Measurements from ENCODE around the gene PSMB3. TPM values are rescaled to one million over a fixed set of nuclear protein-coding genes. Genes with fewer than 3 reads are reported as not detected.
A peak's percentile ranks its signal among the peaks of the same experiment; 100 is the strongest.

PSMB3 gene
- total and polyA plus RNA-seq, 9 of the 15 experiments (the other 6 are each of a cell fraction or from before 2014, with no cell fraction given): 460 to 2,775 (median 574) TPM

DNA sequence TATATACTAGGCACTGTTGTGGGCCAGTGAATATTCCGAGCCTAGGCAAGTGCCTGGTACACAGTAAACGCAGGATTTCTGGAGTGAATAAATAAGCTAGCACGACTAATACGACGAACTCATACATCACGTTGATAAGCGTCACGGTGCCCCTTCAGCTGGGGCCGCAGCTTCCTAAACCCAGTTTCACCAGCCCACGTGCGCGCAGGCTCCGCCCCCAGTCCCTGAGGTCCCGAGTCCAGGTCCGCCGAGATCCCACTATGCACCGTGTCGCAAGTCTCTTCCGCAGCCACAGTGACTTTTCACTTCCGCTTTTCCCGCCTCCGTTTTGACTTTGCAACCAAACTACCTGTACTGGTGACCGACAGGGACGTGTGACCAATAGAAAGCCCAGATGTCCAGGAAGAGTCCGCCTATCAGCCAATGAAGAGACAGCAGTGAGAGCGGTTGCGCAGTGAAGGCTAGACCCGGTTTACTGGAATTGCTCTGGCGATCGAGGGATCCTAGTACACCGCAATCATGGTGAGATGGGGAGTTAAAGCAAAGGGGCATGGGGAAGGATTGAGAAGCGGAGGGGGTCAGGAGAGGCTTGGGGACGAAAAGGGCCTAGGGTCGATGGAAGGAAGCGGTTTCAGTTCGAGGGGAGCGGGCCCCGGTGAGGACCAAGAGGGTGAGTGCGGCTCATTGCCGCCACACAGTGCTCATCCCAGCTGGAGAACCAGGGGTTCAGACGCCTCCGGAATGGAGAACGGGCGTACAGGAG, at the start of gene PSMB3 (continued):
- TF ChIP-seq KAT7 (CRISPR knock-in tag; IDR thresholded peaks at IDR 0.05; ENCODE audit: borderline replicate concordance): no peak
- no peak for TF ChIP-seq JUNB (CRISPR knock-in tag; conservative IDR thresholded peaks at IDR 0.05)
- TF ChIP-seq, protein P1, sequence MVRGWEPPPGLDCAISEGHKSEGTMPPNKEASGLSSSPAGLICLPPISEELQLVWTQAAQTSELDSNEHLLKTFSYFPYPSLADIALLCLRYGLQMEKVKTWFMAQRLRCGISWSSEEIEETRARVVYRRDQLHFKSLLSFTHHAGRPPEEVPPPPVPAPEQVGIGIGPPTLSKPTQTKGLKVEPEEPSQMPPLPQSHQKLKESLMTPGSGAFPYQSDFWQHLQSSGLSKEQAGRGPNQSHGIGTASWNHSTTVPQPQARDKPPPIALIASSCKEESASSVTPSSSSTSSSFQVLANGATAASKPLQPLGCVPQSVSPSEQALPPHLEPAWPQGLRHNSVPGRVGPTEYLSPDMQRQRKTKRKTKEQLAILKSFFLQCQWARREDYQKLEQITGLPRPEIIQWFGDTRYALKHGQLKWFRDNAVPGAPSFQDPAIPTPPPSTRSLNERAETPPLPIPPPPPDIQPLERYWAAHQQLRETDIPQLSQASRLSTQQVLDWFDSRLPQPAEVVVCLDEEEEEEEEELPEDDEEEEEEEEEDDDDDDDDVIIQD (CRISPR knock-in tag; IDR thresholded peaks at IDR 0.05): no peak
- TF ChIP-seq ZNF280B (CRISPR knock-in tag; IDR thresholded peaks at IDR 0.05): no peak
- no peak for TF ChIP-seq SAFB2 (IDR thresholded peaks at IDR 0.05; ENCODE audit: borderline replicate concordance, low read depth, low read length, severe bottlenecking)
- no peak for TF ChIP-seq BMI1 (IDR thresholded peaks at IDR 0.05; ENCODE audit: low read length)
- TF ChIP-seq NONO (IDR thresholded peaks at IDR 0.05; ENCODE audit: low read depth in 2 of 2, low read length in 1 of 2): no peak
- TF ChIP-seq CHD4 (IDR thresholded peaks at IDR 0.05; ENCODE audit: insufficient read depth, insufficient replicate concordance, low read depth, low read length, poor library complexity, severe bottlenecking): no peak
- TF ChIP-seq KHSRP (IDR thresholded peaks at IDR 0.05): no peak
- peak; percentile 80 for TF ChIP-seq RAD51 (IDR thresholded peaks at IDR 0.05; ENCODE audit: borderline replicate concordance, low read depth)
- TF ChIP-seq ESRRA (IDR thresholded peaks at IDR 0.05; ENCODE audit: borderline replicate concordance, low read depth): peak; percentile 61; the same call in 1 of the 2 replicates
- TF ChIP-seq ZFP30 (CRISPR knock-in tag; IDR thresholded peaks at IDR 0.05; ENCODE audit: borderline replicate concordance): no peak
- TF ChIP-seq CREBBP (IDR thresholded peaks at IDR 0.05; ENCODE audit: low read depth, low read length): no peak
- no peak for TF ChIP-seq FOXO4 (CRISPR knock-in tag; IDR thresholded peaks at IDR 0.05)
- TF ChIP-seq ZNF668 (CRISPR knock-in tag; IDR thresholded peaks at IDR 0.05): no peak
- TF ChIP-seq TAF7 (tag; IDR thresholded peaks at IDR 0.05): 0 out of 2 replicates have a peak, but pooled peaks have one; percentile 50
- no peak for TF ChIP-seq SFPQ (IDR thresholded peaks at IDR 0.05; ENCODE audit: low read depth, low read length)
- no peak for TF ChIP-seq EHMT2 (IDR thresholded peaks at IDR 0.05)
- peak; percentile 60; the same call in 1 of the 2 replicates for TF ChIP-seq SIN3B (IDR thresholded peaks at IDR 0.05; ENCODE audit: low read depth)
- TF ChIP-seq MAFK (IDR thresholded peaks at IDR 0.05; ENCODE audit: low read length): peak; percentile 39; the same call in 1 of the 2 replicates
- TF ChIP-seq EP300 (IDR thresholded peaks at IDR 0.05; ENCODE audit: low read length): peak; percentile 25; the same call in 1 of the 2 replicates
- no peak for TF ChIP-seq ERF (CRISPR knock-in tag; IDR thresholded peaks at IDR 0.05)
- no peak for TF ChIP-seq TRIM28 (IDR thresholded peaks at IDR 0.05)

Data from K562 (cell line).